ENCODE measurements around the gene ANKRD12. TPM values are rescaled to one million over a fixed set of nuclear protein-coding genes. Genes with fewer than 3 reads are reported as not detected.
A peak's percentile ranks its signal among the peaks of the same experiment; 100 is the strongest.
"Not testable (repeated sequence)": the region's sequence is repeated elsewhere in the genome, so short reads cannot be mapped to it uniquely, and the experiment has no call there.

Gene ANKRD12
- total RNA-seq, 1 donor from 2014 or later, result 135 TPM

DNA sequence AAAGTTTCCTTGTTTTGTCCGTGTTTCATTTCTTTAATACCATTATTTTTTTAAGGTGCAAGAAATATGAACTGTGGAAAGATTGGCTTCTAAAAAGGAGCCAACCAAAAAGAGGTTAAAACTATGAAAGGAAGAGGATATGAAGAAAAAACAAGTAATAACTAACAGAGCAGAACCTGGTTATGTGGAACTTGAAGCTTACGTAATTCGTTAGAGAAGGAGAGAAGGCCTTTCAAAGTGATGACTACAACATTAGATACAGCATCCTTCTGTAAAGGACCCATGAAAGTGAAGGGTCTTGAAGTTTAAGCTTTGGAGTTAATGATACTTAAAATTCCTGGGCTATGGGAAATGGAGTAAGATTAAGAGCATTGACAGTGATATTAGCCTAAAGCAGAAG is 84.5 kb downstream of the ANKRD12 start:
- FAIRE-seq, result no peak
- no peak for DNase-seq (ENCODE audit: low spot score in 2 of 2)

DNA sequence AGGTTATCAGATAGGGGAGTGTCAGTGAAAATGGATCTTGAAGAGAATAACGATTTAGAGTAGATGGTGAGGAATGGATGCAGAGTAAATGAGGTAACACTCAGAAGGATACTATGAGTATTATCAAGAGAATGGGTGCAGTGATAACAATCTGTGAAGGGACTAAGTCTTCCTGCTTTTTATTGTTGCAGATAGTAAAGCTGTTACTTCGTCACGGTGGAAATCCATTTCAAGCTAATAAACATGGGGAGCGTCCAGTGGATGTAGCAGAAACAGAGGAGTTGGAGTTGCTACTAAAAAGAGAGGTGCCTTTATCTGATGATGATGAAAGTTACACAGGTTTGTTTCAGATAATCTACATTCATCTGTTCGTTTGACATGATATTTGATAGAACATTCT is 85.1 kb downstream of the ANKRD12 start:
- DNase-seq (ENCODE audit: low spot score in 2 of 2), result no peak
- no peak for FAIRE-seq

- DNase-seq (ENCODE audit: low spot score in 2 of 2) (no peak), FAIRE-seq (no peak)
Measured at GRCh38 chr18:9223356-9223755, 86.8 kb downstream of the ANKRD12 start.

DNA sequence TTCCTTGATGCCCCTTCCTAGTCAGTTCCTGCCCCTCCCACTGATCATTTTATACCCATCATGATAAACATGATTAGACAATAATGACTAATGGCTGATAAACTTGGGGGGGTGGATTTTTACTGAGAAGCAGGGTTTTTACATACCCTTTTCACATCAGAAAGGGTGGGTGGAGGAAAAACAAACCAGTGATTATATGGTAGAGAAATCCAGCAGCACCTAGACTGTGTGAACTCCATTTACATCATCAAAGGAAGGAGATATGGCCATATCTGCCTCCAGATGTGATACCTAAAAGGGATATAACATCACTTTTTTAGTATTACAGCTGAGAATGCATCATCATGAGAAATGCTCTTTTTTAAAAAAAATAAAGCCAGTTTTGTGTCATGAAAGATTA is 89.9 kb downstream of the ANKRD12 start:
- FAIRE-seq, result no peak
- no peak for DNase-seq (ENCODE audit: low spot score in 2 of 2)

GRCh38 chr18:9231852-9232486 is 95.4 kb downstream of the ANKRD12 start:
- FAIRE-seq (no peak), DNase-seq (ENCODE audit: low spot score in 2 of 2) (no peak)

GRCh38 chr18:9232977-9233376 is 96.4 kb downstream of the ANKRD12 start:
- FAIRE-seq, result no peak
- DNase-seq (ENCODE audit: low spot score in 2 of 2), result no peak

- DNase-seq (ENCODE audit: low spot score in 2 of 2), result no peak
- FAIRE-seq, result no peak
Measured at GRCh38 chr18:9233771-9234440, 97.3 kb downstream of the ANKRD12 start.

- DNase-seq (ENCODE audit: low spot score in 2 of 2) (no peak), FAIRE-seq (no peak)
Measured at GRCh38 chr18:9234528-9234927, 97.9 kb downstream of the ANKRD12 start.

DNA sequence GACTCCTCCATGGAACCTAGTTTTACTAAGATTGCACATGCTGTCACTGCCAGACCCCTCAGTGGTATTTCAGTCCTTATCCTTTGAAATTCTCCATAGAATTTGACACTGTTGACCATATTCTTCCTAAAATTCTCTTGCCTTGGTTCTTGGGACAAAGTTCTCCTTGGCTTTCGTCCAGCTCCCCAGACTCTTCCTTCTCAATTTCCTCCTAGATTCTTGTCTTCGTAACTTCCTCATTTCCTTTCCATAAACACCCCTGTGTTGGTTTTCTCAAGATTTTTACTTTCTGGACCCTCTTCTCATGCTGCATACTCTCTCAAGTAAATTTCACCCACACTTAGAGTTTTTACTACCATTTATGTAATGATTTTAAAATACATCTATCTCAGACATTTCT is 101.4 kb downstream of the ANKRD12 start:
- FAIRE-seq, result no peak
- no peak for DNase-seq (ENCODE audit: low spot score in 2 of 2)

- FAIRE-seq (no peak), DNase-seq (ENCODE audit: low spot score in 2 of 2) (no peak)
Measured at GRCh38 chr18:9239720-9240119, 103.1 kb downstream of the ANKRD12 start.

DNA sequence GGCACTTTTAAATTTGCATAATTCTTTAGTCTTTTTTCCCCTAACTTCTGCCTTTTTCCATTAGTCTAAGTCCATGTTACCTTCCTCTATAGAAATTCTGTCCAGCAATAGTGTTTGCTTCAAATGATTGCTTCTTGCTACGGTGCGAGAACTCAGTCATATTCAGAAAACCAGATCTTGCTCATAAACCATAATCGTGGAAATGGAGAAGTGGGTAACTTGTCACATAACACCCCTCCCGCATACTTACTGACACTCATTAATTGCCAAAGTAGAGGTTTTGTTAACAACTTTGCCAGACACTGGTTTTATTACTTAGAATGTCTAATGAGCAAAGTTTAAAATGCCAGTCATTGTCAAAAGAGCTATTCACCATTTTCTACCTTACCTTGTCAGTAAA is 103.7 kb downstream of the ANKRD12 start:
- no peak for FAIRE-seq

DNA sequence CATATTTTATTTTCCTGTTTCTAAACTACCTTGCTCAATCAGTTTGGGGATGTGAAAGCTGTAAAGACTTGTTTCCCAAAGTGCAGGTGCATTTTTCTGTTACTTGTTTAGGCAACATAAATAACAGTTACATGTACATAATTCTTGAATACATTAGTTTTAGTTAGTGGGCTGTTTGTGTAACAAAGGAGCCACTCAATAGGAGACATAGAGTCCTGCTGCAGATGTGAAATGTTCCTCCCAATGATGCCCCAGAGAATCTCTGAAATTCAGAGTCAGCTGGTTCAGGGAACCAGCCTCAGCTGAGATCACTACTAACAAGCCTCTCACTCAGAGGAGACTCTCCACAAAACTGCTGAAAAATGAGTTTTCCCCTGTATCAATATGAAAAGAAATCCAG is 106.4 kb downstream of the ANKRD12 start:
- no peak for DNase-seq (ENCODE audit: low spot score in 2 of 2)
- no peak for FAIRE-seq

More for the DNA sequence above, 103.7 kb downstream of the ANKRD12 start:
- DNase-seq (ENCODE audit: low spot score in 2 of 2), result no peak

GRCh38 chr18:9244376-9244775 is 107.8 kb downstream of the ANKRD12 start:
- DNase-seq (ENCODE audit: low spot score in 2 of 2) (no peak), FAIRE-seq (no peak)

DNA sequence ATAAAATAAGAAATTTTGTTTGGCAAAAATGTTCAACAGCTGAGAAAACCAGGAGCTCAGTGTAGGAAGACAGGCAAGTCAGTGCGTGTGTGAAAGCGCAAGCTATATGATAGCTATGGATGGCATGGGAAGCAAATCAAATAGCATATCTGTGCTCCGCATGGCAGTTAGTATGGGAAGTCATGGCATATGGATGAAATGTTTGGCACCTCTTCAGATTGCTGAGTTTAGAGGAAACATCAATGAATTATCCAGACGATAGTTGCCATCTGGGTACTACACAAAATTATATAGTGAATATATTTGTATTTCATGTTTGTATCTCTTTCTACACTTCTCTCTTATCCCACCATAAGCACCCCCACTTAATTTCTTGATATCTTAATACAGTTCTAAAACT is 112.1 kb downstream of the ANKRD12 start:
- FAIRE-seq, result no peak
- no peak for DNase-seq (ENCODE audit: low spot score in 2 of 2)

GRCh38 chr18:9249254-9249653 is 112.7 kb downstream of the ANKRD12 start:
- DNase-seq (ENCODE audit: low spot score in 2 of 2) (no peak), FAIRE-seq (no peak)

GRCh38 chr18:9259173-9259572 is 122.6 kb downstream of the ANKRD12 start:
- DNase-seq (ENCODE audit: low spot score in 2 of 2) (no peak), FAIRE-seq (peak; percentile 26)

DNA sequence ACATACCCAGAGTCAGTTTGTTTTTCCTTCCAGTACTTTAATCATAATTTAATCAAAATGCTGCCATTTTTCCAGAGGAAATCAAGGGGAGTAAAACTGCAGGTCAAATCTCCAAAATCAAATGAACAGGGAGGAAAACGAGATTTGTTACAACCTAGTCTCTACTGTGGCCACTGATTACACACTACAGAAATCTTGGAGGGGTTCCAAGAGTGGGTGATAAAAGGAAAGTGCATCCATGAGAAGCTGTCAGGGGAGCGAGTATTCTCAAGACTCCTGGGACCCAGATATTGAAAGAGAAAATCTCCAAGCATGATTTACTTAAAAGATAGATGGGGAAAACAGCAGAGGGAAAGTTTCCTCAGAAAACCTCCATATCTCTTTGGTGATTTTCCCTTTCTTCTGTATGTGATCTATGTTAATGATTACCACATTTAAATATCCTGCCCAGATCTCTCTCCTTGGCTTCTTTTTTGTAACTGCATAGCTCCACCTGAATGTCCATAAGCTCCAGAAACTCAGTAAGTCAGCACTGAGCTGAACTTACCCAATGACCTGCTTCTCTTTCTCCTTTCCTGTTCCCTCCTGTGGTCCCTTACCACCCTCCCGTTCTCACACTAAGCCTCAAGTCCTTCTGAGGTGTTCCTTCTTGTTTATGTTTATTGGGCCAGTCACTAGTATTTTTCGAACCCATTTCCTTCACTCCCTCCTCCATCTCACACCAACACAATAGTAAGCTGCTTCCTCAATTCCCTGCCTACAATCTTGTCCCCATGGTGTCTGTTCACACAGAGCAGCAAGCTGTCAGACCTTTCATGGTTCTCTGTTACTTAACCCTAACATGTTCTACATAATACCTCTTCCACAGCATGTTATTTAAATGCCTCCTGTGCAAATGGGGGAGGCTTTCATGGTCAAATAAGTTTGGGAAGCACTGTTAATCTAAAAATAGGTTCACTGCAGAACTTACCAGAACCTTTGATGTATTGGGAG is 124.1 kb downstream of the ANKRD12 start:
- FAIRE-seq, result no peak

GRCh38 chr18:9263264-9263663 is 126.7 kb downstream of the ANKRD12 start:
- no peak for FAIRE-seq
- DNase-seq (ENCODE audit: low spot score in 2 of 2), result no peak

More for the DNA sequence above, 124.1 kb downstream of the ANKRD12 start:
- no peak for DNase-seq (ENCODE audit: low spot score in 2 of 2)

DNA sequence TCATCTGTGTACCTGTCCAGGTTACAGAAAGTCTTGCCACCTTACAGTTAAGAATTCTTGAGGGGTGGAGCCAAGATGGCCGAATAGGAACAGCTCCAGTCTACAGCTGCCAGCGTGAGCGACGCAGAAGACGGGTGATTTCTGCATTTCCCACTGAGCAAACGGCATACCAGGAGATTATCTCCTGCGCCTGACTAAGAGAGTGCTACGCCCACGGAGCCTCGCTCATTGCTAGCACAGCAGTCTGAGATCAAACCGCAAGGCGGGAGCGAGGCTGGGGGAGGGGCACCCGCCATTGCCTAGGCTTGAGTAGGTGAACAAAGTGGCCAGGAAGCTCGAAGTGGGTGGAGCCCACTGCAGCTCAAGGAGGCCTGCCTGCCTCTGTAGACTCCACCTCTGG is 128.2 kb downstream of the ANKRD12 start:
- not testable (repeated sequence) for DNase-seq (ENCODE audit: low spot score in 2 of 2); FAIRE-seq

GRCh38 chr18:9273221-9273620 is 136.6 kb downstream of the ANKRD12 start:
- DNase-seq (ENCODE audit: low spot score in 2 of 2), result no peak
- FAIRE-seq, result no peak

GRCh38 chr18:9275890-9276289 is 139.3 kb downstream of the ANKRD12 start:
- DNase-seq (ENCODE audit: low spot score in 2 of 2) (no peak), FAIRE-seq (no peak)

All from frontal cortex (tissue), 4 donors.